ENCODE data around the gene VDAC2.
A peak's percentile ranks its signal among the peaks of the same experiment; 100 is the strongest.
"Not testable (repeated sequence)": the region's sequence is repeated elsewhere in the genome, so short reads cannot be mapped to it uniquely, and the experiment has no call there.

Gene VDAC2

GRCh38 chr10:75199949-75200348, 10.6 kb upstream of the VDAC2 start:
- not testable (repeated sequence) for DNase-seq (ENCODE audit: low read depth, low spot score)

GRCh38 chr10:75201793-75202307, 8.7 kb upstream of the VDAC2 start:
- DNase-seq (ENCODE audit: low read depth, low spot score) = no peak

GRCh38 chr10:75202321-75203045, 8.1 kb upstream of the VDAC2 start:
- DNase-seq (ENCODE audit: low read depth, low spot score) = no peak

GRCh38 chr10:75203046-75203620, 7.5 kb upstream of the VDAC2 start:
- DNase-seq (ENCODE audit: low read depth, low spot score) = not testable (repeated sequence)

GRCh38 chr10:75203724-75204123, 6.9 kb upstream of the VDAC2 start:
- DNase-seq (ENCODE audit: low read depth, low spot score) = no peak

GRCh38 chr10:75205908-75206307, 4.7 kb upstream of the VDAC2 start:
- no peak for DNase-seq (ENCODE audit: low read depth, low spot score)

GRCh38 chr10:75206638-75207037, 4.0 kb upstream of the VDAC2 start:
- not testable (repeated sequence) for DNase-seq (ENCODE audit: low read depth, low spot score)

- no peak for DNase-seq (ENCODE audit: low read depth, low spot score)
Measured at GRCh38 chr10:75207079-75207856, 3.3 kb upstream of the VDAC2 start.

- DNase-seq (ENCODE audit: low read depth, low spot score) = no peak
Measured at GRCh38 chr10:75207857-75208144, 2.8 kb upstream of the VDAC2 start.

GRCh38 chr10:75208181-75208580, 2.4 kb upstream of the VDAC2 start:
- no peak for DNase-seq (ENCODE audit: low read depth, low spot score)

GRCh38 chr10:75209086-75209920, 1.3 kb upstream of the VDAC2 start:
- DNase-seq (ENCODE audit: low read depth, low spot score) = no peak

- DNase-seq (ENCODE audit: low read depth, low spot score) = peak; percentile 40
Measured at GRCh38 chr10:75209921-75210281, 695 bp upstream of the VDAC2 start.

- no peak for DNase-seq (ENCODE audit: low read depth, low spot score)
Measured at GRCh38 chr10:75211007-75211691, 553 bp downstream of the VDAC2 start.

- DNase-seq (ENCODE audit: low read depth, low spot score) = no peak
Measured at GRCh38 chr10:75212343-75212742, 1.7 kb downstream of the VDAC2 start.

- DNase-seq (ENCODE audit: low read depth, low spot score) = no peak
Measured at GRCh38 chr10:75220274-75220673, 9.7 kb downstream of the VDAC2 start.

- DNase-seq (ENCODE audit: low read depth, low spot score) = not testable (repeated sequence)
Measured at GRCh38 chr10:75221492-75221891, 10.9 kb downstream of the VDAC2 start.

GRCh38 chr10:75223507-75223906, 12.9 kb downstream of the VDAC2 start:
- DNase-seq (ENCODE audit: low read depth, low spot score) = no peak

GRCh38 chr10:75226095-75226494, 15.5 kb downstream of the VDAC2 start:
- no peak for DNase-seq (ENCODE audit: low read depth, low spot score)

GRCh38 chr10:75226656-75227055, 16.1 kb downstream of the VDAC2 start:
- no peak for DNase-seq (ENCODE audit: low read depth, low spot score)

- DNase-seq (ENCODE audit: low read depth, low spot score) = no peak
Measured at GRCh38 chr10:75228278-75228677, 17.7 kb downstream of the VDAC2 start.

GRCh38 chr10:75228834-75229233, 18.2 kb downstream of the VDAC2 start:
- DNase-seq (ENCODE audit: low read depth, low spot score) = no peak

All from activated CD4-positive, CD25-positive, alpha-beta regulatory T cell treated with anti-CD3 and anti-CD28 coated beads, Interleukin-2, amount 50 U/mL, for 16 hours (primary cell).